OCI-LY1 (cell line): ENCODE measurements around the gene ARHGAP21.

Source experiments
- CTCF ChIP-seq: fragments of 200-600 bp; sonication (generic), shearing (Covaris generic); IDR thresholded peaks from 2 replicates; pipeline ENCODE4 v1.5.1; 2017; ENCODE audit warnings: mild to moderate bottlenecking, antibody characterized with exemption, low read length, moderate library complexity, mixed read lengths
- EZH2 ChIP-seq: fragments of 200-600 bp; sonication (generic), shearing (Covaris generic); IDR thresholded peaks from 2 replicates; pipeline ENCODE4 v1.8.0; 2017; ENCODE audit warnings: borderline replicate concordance, mixed run types, mild to moderate bottlenecking, antibody characterized with exemption, low read length, moderate library complexity, mixed read lengths

- no peak for TF ChIP-seq CTCF
- TF ChIP-seq EZH2, result no peak
Measured at GRCh38 chr10:24622781-24623301, 100.8 kb downstream of the ARHGAP21 start.
